Measurements from ENCODE around the gene TRMT112. TPM values are rescaled to one million over a fixed set of nuclear protein-coding genes. Genes with fewer than 3 reads are reported as not detected.
A peak's percentile ranks its signal among the peaks of the same experiment; 100 is the strongest.

Gene TRMT112
- total and polyA plus RNA-seq, 2 of the 4 experiments (the other 2 are of a cell fraction) = 173 to 202 TPM

GRCh38 chr11:64360448-64360921 lies 43.1 kb upstream of the TRMT112 start:
- Histone ChIP-seq H2BK5ac (ENCODE audit: low read depth, low read length, poor library complexity, severe bottlenecking) (no peak overlapping the region), H3K4me2 (ENCODE audit: low read depth, low read length) (no peak overlapping the region), H2BK20ac (ENCODE audit: low read depth, low read length) (no peak overlapping the region), H3K4me1 (ENCODE audit: control insufficient read depth, insufficient read depth, low read length) (peaks cover 21% of the 10 kb centered on the region), H2AK5ac (ENCODE audit: low read depth, low read length) (no peak overlapping the region), H4K91ac (ENCODE audit: insufficient read depth, low read depth, low read length) (no peak overlapping the region), H3K27ac (ENCODE audit: insufficient read depth, low read length) (no peak overlapping the region), H3K14ac (replicated peaks; ENCODE audit: low read depth, low read length) (no peak overlapping the region), H2AK9ac (replicated peaks; ENCODE audit: low read depth, low read length, poor library complexity) (peak overlapping the region; percentile 76), H2BK120ac (ENCODE audit: low read depth, low read length) (no peak overlapping the region), H3K56ac (ENCODE audit: extremely low read depth, insufficient read depth, low read length) (no peak overlapping the region), H3K4ac (ENCODE audit: low read depth, low read length) (no peak overlapping the region), H3K4me3 (ENCODE audit: insufficient read depth, low read depth, low read length) (no peak overlapping the region), H3K9ac (ENCODE audit: low read depth, low read length) (no peak overlapping the region), H2BK15ac (ENCODE audit: low read depth, low read length) (no peak overlapping the region), H4K8ac (ENCODE audit: low read depth in 2 of 2, low read length in 2 of 2) (no peak overlapping the region), H3K23ac (ENCODE audit: low read depth, low read length) (no peak overlapping the region), H4K20me1 (ENCODE audit: insufficient read depth, low read length) (no peaks in the 10 kb centered on the region), H3K36me3 (ENCODE audit: control insufficient read depth, insufficient read depth, low read length) (peaks cover 32% of the 10 kb centered on the region), H3K79me1 (ENCODE audit: low read depth in 1 of 2, low read length in 2 of 2) (peaks cover 6 to 69% of the 10 kb centered on the region in 2 experiments), H3K9me1 (ENCODE audit: insufficient read depth, low read length) (peaks cover 14% of the 10 kb centered on the region), H3K27me3 (ENCODE audit: control insufficient read depth, insufficient read depth, low read length) (no peaks in the 10 kb centered on the region), H3K18ac (ENCODE audit: low read depth, low read length) (no peak overlapping the region), H3K9me3 (ENCODE audit: control insufficient read depth, insufficient read depth, low read length) (no peaks in the 10 kb centered on the region), H2AFZ (replicated peaks; ENCODE audit: low read length, poor library complexity) (no peak overlapping the region), H4K5ac (ENCODE audit: low read depth, low read length) (no peak overlapping the region)
- BruUV-seq (replicated peaks) = no TSS peak
- 100% methylated on average over 2 of the region's 13 CpGs; no CpG with 5 or more reads in 1 of the 2 experiments for WGBS, 2 experiments (ENCODE audit: extremely low coverage in 2 of 2, insufficient read length in 1 of 2)
- dilution Hi-C loops (cut with HindIII; ENCODE audit: low sequenced_read_pairs, unreplicated experiment) (no loop called here), intact Hi-C loops (cut with micrococcal nuclease) (no loop called here), in situ Hi-C loops (cut with MboI; ENCODE audit: low sequenced_read_pairs) (no loop called here)
- DNase-seq (no peak), ATAC-seq (ENCODE audit: low read depth) (no peak)
- POLR2A ChIA-PET (ENCODE audit: unreplicated experiment) = no interaction called here
- CTCF ChIA-PET = no interaction called here
- TF ChIP-seq MAFK (IDR thresholded peaks at IDR 0.05; ENCODE audit: low read depth, low read length) = no peak
- no peak for TF ChIP-seq NFE2L2 (IDR thresholded peaks at IDR 0.05; ENCODE audit: low read depth, low read length)
- no peak for TF ChIP-seq RFX5 (IDR thresholded peaks at IDR 0.05; ENCODE audit: low read depth, low read length)
- TF ChIP-seq, protein P1, sequence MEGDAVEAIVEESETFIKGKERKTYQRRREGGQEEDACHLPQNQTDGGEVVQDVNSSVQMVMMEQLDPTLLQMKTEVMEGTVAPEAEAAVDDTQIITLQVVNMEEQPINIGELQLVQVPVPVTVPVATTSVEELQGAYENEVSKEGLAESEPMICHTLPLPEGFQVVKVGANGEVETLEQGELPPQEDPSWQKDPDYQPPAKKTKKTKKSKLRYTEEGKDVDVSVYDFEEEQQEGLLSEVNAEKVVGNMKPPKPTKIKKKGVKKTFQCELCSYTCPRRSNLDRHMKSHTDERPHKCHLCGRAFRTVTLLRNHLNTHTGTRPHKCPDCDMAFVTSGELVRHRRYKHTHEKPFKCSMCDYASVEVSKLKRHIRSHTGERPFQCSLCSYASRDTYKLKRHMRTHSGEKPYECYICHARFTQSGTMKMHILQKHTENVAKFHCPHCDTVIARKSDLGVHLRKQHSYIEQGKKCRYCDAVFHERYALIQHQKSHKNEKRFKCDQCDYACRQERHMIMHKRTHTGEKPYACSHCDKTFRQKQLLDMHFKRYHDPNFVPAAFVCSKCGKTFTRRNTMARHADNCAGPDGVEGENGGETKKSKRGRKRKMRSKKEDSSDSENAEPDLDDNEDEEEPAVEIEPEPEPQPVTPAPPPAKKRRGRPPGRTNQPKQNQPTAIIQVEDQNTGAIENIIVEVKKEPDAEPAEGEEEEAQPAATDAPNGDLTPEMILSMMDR (conservative IDR thresholded peaks at IDR 0.05; ENCODE audit: low read depth, low read length) = no peak
- no peak for TF ChIP-seq MXI1 (IDR thresholded peaks at IDR 0.05; ENCODE audit: borderline replicate concordance, low read depth, low read length)
- TF ChIP-seq CHD1 (IDR thresholded peaks at IDR 0.05; ENCODE audit: low read depth, low read length) = no peak

Measured in IMR-90 (cell line).